GM21390 (cell line): ENCODE measurements around the gene C16orf46.
"Not testable (repeated sequence)": the region's sequence is repeated elsewhere in the genome, so short reads cannot be mapped to it uniquely, and the experiment has no call there.

Experiments used
- ATAC-seq: cut with Tn5 transposase; IDR thresholded peaks from one replicate; pipeline ENCODE4 v1.9.1; 2021; ENCODE audit not compliant: unreplicated experiment

Gene C16orf46, protein sequence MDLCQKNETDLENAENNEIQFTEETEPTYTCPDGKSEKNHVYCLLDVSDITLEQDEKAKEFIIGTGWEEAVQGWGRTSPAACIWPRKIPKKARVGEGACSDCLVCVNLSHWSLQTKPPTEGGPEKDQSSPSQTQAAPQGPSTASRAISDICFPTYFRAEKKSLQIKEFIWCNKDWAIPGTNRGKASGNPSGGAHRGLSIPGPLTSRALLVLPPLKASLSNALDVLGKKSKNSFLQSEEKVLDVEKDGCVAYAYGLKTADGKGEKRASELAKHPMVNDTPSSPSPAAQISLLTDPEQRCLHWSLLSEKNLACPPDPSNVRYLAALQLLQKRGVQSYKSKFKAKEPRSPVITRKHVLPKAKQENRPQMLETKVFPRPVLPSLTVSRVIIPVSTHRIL

GRCh38 chr16:81077076-81077940 lies at the start of gene C16orf46:
TSS of gene C16orf46 (minus strand) at chr16:81077238. CDS start at chr16:81063955, 13,283 bp downstream.
- ATAC-seq: peak; percentile 96

DNA sequence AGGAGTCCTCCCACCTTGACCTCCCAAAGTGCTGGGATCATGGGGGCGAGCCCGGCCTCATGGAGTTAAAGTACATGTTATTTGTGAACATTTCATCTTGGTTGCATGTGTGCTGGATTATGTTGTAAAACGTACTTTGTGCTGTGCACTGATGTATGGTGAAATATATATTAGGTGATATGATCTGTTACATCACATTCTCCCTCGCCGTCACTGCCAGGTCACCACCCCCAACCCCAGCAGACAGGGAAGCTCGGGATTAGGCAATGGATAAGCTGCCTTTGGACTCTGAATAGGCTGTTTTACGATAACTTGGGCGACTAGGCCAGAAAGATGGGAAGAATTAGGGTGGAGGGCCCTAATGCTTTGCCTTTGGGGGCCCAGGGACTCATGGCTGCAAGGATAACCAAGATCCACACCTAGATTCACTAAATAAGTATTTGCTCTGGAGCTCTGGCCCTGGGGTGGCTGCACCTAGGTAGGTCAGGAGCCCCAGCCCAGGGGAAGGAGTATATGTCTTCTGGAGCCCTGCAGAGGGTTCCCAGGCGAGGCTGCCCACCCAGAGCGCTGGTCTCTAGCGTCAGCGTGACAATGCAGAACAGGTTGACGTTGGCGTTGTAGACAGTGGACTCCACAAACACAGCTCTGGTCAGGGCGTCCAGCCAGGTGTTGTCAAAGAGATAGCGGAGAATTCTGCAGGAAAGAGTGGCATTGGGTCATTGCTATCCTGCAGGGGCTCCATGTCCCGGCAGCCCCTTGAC lies 46.2 kb upstream of the C16orf46 start:
- ATAC-seq: no peak

GRCh38 chr16:81121474-81121990 lies 44.5 kb upstream of the C16orf46 start:
- no peak for ATAC-seq

- no peak for ATAC-seq
These were observed 40.4 kb upstream of the C16orf46 start for GRCh38 chr16:81117436-81117835.

DNA sequence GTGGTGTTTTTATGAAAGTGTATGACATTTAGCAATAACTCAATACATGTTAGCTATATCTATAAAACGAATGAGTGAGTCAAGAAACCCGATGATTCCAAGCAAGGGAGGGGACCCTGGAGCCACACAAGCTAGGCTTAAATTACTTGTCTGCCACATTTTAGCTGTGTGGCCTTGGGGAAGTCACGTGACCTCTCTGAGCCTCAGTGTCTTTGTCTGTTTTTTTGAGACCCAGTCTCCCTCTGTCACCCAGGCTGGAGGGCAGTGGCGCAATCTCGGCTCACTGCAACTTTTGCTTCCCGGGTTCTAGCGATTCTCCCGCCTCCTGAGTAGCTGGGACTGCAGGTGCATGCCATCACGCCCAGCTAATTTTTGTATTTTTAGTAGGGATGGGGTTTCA lies 39.2 kb upstream of the C16orf46 start:
- ATAC-seq: no peak

DNA sequence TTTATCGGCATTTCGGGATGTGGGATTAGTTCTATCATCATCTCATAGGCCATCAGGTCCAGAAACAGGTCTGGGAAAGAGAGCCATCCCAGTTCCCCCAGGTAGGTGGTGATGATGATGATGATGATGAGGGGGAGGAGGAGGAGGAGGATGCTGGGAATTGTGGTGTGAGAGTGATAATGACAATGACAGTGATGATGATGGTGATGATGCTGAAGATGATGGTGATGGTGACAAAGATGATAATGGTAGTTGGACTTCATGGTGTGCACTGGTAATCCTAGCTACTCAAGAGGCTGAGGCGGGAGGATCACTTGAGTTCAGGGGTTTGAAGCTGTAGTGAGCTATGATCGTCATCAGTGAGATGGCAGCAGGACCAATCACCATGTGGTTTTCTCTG lies 35.4 kb upstream of the C16orf46 start:
- no peak for ATAC-seq

- not testable (repeated sequence) for ATAC-seq
These were observed 32.2 kb upstream of the C16orf46 start for GRCh38 chr16:81109274-81109673.

DNA sequence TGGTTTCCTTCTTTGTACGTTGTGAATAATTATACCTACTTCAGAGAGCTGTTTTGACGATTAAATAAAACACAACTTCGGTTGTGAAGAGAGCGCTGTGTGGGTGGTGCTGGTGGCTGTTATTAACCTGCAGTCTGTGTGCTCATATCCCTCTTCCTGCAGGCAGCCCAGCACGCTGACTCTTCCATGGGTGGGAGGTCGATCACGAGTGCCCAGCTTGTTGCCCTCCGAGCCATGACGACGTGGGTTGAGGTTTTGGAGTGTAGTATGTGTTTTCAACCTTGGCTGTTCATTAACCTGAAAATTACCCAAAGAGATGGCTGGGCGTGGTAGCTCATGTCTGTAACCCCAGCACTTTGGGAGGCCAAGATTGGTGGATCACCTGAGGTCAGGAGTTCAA lies 30.5 kb upstream of the C16orf46 start:
- ATAC-seq: no peak

GRCh38 chr16:81106826-81107503 lies 29.9 kb upstream of the C16orf46 start:
- ATAC-seq: no peak

- no peak for ATAC-seq
These were observed 28.9 kb upstream of the C16orf46 start for GRCh38 chr16:81105946-81106345.

DNA sequence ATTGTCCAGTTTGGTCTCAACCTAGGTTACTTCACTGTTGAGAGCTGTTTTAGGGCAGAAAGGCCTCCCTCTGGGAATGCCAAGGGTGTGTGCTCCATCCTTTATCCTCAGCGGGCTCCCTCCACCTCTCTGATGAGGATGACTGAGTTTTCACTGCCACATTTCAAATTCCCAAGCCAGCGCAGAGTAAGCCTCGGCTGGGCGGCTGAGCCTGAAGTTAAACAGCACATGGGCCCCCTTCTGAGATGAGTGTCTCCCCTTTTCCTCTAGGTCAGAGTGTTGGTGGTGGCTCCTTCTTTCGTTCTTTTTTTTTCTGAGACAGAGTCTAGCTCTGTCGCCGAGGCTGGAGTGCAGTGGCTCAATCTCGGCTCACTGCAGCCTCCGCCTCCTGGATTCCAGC lies 24.7 kb upstream of the C16orf46 start:
- no peak for ATAC-seq

DNA sequence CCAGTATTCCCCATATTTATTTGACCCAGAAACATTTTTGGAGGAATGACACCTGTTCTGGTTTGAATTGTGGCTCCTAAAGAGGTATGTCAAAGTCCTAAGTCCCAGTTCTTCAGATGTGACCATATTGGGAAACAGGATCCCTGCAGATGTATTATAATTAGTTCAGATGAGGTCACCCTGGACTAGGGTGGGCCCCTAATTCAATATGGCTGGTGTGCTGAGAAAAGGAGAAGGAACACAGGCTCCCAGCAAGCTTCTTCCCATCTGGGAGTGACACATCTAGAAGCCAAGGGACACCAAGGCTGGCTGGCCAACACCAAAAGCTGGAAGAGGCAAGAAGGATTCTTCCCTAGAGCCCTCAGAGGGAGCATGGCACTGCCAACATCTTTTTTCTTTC lies 22.9 kb upstream of the C16orf46 start:
- ATAC-seq: no peak

DNA sequence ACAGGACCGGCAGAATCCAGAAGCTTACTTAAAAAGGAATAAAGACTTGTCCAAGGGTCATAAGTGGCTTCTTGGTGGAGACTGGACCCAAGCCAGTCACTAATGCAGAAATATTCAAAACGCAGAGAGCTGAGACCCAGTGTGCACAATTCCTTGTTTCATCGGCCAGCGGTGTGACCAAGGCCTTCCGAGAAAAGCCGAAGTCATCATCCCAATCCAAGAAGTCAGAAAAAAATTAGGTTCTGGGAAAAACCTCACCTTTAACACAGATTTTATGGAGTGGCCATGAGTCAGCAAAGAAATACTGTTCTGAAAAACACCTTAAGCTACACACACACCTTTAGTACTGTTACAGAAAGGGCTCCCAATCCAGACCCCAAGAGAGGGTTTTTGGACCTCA lies 20.2 kb upstream of the C16orf46 start:
- ATAC-seq: no peak

DNA sequence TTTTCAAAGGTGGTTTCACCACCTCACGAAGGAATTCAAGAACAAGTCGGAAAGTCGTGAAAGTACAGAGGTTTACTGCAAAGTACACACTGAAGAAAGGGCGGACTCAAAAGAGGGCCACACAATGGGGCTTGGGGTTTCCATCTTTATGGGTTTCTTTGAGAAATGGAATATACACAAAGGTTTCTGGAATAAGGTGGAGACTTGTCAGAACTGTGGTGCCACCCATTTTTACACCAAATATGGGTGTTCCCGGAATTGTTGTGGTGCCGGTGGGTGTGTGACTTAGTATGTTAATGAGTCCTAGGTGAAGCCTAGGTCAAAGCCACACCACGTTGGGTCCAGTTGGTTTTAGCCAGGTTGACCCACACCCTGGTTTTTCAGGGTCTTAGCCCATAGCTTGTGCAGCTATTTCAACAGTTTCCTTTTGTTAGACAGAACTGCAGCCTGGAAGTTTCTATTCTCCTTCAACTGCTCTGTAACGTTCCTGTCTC lies 19.7 kb upstream of the C16orf46 start:
- no peak for ATAC-seq

DNA sequence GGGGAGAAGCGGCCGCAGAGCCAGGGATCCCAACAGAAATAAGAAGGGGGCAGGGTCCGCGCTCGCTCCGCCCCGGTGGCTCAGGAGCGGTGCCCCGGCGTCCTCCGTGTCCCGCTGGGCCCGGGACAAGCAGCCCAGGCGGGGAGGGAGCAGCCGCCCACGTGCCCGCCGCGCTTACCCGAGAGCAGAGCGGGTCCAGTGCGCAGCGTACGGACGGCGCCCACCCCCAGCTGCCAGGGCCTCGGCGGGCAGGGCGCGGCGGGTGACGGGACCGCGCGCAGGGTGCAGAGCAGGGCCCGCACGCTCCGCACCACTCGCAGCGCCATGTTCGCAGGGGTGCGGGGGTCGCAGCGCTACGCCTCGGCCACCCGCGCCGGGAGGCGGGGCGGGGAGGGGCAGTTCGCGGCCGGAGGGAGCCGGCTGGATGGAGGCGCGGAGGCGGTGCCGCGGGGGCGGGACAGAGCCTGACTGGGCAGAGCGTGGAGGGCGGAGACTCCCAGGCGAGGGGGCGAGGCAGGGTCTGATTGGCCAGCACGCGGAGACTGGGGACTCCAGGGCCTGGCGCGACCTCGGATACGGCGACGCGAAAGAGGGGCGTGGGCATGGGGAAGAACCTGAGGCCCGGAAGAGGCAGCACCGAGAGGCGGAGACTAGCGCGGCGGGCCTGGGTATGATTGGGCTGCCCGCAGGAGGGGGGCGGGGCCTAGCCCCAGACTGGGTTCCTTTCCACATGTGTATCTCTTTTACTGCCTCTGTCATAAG lies 19.1 kb upstream of the C16orf46 start, which contains the start of gene GCSH:
TSS of gene GCSH (minus strand) at position 443 of the 762 bp plus-strand sequence. CDS start at position 326, 117 bp downstream.
- peak; percentile 99 for ATAC-seq

GRCh38 chr16:81095653-81095952 lies 18.6 kb upstream of the C16orf46 start:
- ATAC-seq: peak; percentile 5

- no peak for ATAC-seq
These were observed 17.8 kb upstream of the C16orf46 start for GRCh38 chr16:81094771-81095251.

DNA sequence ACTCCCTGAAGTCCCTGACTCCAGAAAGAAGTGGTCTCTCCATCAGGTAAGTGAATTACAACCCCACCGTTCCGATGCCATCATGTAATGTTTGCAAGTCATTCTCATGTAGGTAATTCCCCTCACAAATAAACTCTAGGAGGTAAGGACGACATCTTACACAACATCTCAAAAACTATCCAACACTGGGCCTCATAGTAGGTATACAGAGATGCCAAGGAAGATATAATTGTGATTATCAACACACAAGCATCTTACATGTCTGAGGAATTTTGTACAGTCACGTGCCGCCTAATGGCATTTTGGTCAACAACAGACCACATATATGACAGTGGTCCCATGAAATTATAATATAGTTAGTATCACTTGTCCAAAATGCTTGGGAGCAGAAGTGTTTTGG lies 11.8 kb upstream of the C16orf46 start:
- ATAC-seq: no peak

DNA sequence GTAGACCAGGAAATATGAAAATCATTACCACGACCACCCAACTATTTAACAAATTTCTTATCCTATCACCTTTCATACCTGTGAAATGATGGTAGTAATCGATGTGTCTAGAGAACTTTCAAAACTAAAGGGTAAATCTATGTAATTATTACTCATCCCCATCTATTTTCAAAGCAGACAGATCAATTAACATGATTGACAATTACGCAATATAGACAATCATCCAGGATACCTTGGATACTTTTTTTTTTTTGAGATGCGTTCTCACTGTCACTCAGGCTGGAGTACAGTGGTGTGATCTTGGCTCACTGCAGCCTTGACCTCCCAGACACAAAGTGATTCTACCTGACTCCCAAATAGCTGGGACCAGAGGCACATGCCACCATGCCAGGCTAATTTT lies 4.0 kb upstream of the C16orf46 start:
- no peak for ATAC-seq

GRCh38 chr16:81080233-81080632 lies 3.2 kb upstream of the C16orf46 start:
- no peak for ATAC-seq
